Liver (tissue), 3 donors: ENCODE measurements around the gene GSAP.

Experiments
- HNF4A ChIP-seq, 2 donors: conservative IDR thresholded peaks; 2 replicates each; pipeline ENCODE4 v1.6.1; 2016; ENCODE audit warnings: antibody characterized with exemption in 2 of 2, mild to moderate bottlenecking in 2 of 2
- TF ChIP-seq, protein P1 (sequence below): IDR thresholded peaks from 2 replicates; pipeline ENCODE4 v1.6.1; 2016; ENCODE audit warnings: antibody characterized with exemption, mild to moderate bottlenecking
- TF ChIP-seq, protein P2 (sequence below): fragments of 150-350 bp; IDR thresholded peaks from 2 replicates; pipeline ENCODE4 v1.5.1; 2017; ENCODE audit warnings: improper control_type of control experiment, low read depth, low read length; ENCODE audit not compliant: missing input control
- donor health status: healthy.
- donor health status: healthy.

GRCh38 chr7:77281780-77282478, 134.2 kb downstream of the GSAP start:
- TF ChIP-seq, protein P1, sequence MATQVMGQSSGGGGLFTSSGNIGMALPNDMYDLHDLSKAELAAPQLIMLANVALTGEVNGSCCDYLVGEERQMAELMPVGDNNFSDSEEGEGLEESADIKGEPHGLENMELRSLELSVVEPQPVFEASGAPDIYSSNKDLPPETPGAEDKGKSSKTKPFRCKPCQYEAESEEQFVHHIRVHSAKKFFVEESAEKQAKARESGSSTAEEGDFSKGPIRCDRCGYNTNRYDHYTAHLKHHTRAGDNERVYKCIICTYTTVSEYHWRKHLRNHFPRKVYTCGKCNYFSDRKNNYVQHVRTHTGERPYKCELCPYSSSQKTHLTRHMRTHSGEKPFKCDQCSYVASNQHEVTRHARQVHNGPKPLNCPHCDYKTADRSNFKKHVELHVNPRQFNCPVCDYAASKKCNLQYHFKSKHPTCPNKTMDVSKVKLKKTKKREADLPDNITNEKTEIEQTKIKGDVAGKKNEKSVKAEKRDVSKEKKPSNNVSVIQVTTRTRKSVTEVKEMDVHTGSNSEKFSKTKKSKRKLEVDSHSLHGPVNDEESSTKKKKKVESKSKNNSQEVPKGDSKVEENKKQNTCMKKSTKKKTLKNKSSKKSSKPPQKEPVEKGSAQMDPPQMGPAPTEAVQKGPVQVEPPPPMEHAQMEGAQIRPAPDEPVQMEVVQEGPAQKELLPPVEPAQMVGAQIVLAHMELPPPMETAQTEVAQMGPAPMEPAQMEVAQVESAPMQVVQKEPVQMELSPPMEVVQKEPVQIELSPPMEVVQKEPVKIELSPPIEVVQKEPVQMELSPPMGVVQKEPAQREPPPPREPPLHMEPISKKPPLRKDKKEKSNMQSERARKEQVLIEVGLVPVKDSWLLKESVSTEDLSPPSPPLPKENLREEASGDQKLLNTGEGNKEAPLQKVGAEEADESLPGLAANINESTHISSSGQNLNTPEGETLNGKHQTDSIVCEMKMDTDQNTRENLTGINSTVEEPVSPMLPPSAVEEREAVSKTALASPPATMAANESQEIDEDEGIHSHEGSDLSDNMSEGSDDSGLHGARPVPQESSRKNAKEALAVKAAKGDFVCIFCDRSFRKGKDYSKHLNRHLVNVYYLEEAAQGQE = peak; percentile 94
- TF ChIP-seq, protein P2, sequence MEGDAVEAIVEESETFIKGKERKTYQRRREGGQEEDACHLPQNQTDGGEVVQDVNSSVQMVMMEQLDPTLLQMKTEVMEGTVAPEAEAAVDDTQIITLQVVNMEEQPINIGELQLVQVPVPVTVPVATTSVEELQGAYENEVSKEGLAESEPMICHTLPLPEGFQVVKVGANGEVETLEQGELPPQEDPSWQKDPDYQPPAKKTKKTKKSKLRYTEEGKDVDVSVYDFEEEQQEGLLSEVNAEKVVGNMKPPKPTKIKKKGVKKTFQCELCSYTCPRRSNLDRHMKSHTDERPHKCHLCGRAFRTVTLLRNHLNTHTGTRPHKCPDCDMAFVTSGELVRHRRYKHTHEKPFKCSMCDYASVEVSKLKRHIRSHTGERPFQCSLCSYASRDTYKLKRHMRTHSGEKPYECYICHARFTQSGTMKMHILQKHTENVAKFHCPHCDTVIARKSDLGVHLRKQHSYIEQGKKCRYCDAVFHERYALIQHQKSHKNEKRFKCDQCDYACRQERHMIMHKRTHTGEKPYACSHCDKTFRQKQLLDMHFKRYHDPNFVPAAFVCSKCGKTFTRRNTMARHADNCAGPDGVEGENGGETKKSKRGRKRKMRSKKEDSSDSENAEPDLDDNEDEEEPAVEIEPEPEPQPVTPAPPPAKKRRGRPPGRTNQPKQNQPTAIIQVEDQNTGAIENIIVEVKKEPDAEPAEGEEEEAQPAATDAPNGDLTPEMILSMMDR = no peak
- TF ChIP-seq HNF4A (conservative IDR thresholded peaks at IDR 0.05) = no peak
